ENCODE data around the gene CCNG2. TPM values are rescaled to one million over a fixed set of nuclear protein-coding genes. Genes with fewer than 3 reads are reported as not detected.

Gene CCNG2
- total and polyA plus RNA-seq, 2 of the 4 experiments (the other 2 are of a cell fraction) = 11.3 to 14.9 TPM

DNA sequence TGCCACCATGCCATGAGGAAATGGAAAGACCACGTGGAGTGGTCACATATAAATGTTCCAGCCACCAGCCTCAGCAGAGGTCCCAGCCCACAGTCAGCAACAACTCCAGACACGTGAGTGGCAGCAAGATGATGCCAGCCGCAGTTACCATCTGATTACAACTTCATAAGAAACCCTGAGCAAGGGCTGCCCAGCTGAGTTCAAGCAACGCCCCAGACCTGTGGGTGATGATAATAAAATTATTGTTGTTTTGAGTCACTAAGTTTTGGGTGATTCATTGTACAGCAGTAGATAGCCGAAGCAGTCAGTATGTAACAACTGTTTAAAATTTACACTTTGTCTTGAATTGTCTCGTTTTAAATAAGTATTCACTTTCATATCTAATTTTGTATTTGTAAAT, 5.8 kb upstream of the CCNG2 start:
- Histone ChIP-seq H3K36me3 (ENCODE audit: control insufficient read depth, insufficient read depth, low read length) (no peaks in the 10 kb centered on the region), H3K79me1 (ENCODE audit: low read depth in 1 of 2, low read length in 2 of 2) (no peaks in the 10 kb centered on the region), H4K5ac (ENCODE audit: low read depth, low read length) (no peak overlapping the region), H2BK120ac (ENCODE audit: low read depth, low read length) (no peak overlapping the region), H4K8ac (ENCODE audit: low read depth in 2 of 2, low read length in 2 of 2) (no peak overlapping the region), H2AK9ac (replicated peaks; ENCODE audit: low read depth, low read length, poor library complexity) (no peak overlapping the region), H2AFZ (replicated peaks; ENCODE audit: low read length, poor library complexity) (peak overlapping the region; percentile 9), H4K20me1 (ENCODE audit: insufficient read depth, low read length) (no peaks in the 10 kb centered on the region), H3K14ac (replicated peaks; ENCODE audit: low read depth, low read length) (no peak overlapping the region), H3K56ac (ENCODE audit: extremely low read depth, insufficient read depth, low read length) (no peak overlapping the region), H3K4me3 (ENCODE audit: insufficient read depth, low read depth, low read length) (no peak overlapping the region), H3K4me1 (ENCODE audit: control insufficient read depth, insufficient read depth, low read length) (no peaks in the 10 kb centered on the region), H3K27me3 (ENCODE audit: control insufficient read depth, insufficient read depth, low read length) (peaks cover 8% of the 10 kb centered on the region), H4K91ac (ENCODE audit: insufficient read depth, low read depth, low read length) (no peak overlapping the region), H3K27ac (ENCODE audit: insufficient read depth, low read length) (no peak overlapping the region), H2AK5ac (ENCODE audit: low read depth, low read length) (no peak overlapping the region), H3K18ac (ENCODE audit: low read depth, low read length) (no peak overlapping the region), H3K9me1 (ENCODE audit: insufficient read depth, low read length) (no peaks in the 10 kb centered on the region), H2BK5ac (ENCODE audit: low read depth, low read length, poor library complexity, severe bottlenecking) (no peak overlapping the region), H3K4ac (ENCODE audit: low read depth, low read length) (no peak overlapping the region), H3K23ac (ENCODE audit: low read depth, low read length) (no peak overlapping the region), H2BK20ac (ENCODE audit: low read depth, low read length) (no peak overlapping the region), H2BK15ac (ENCODE audit: low read depth, low read length) (no peak overlapping the region), H3K9ac (ENCODE audit: low read depth, low read length) (no peak overlapping the region), H3K4me2 (ENCODE audit: low read depth, low read length) (no peak overlapping the region), H3K9me3 (ENCODE audit: control insufficient read depth, insufficient read depth, low read length) (no peaks in the 10 kb centered on the region)
- no TSS peak for BruUV-seq (replicated peaks)
- in situ Hi-C loops (cut with MboI; ENCODE audit: low sequenced_read_pairs) (loop anchor here (25.0 kb wide), 1 partner anchor 389 kb away; no protein-coding TSS in a partner anchor), intact Hi-C loops (cut with micrococcal nuclease) (loop anchor here (5.0 kb wide), 1 partner anchor 54 kb away; no protein-coding TSS in a partner anchor), dilution Hi-C loops (cut with HindIII; ENCODE audit: low sequenced_read_pairs, unreplicated experiment) (no loop called here)
- no peak for DNase-seq
- no peak for TF ChIP-seq RCOR1 (IDR thresholded peaks at IDR 0.05; ENCODE audit: insufficient replicate concordance, low read length)
- TF ChIP-seq NFE2L2 (IDR thresholded peaks at IDR 0.05; ENCODE audit: low read depth, low read length) = no peak
- TF ChIP-seq CHD1 (IDR thresholded peaks at IDR 0.05; ENCODE audit: low read depth, low read length) = no peak
- TF ChIP-seq MAFK (IDR thresholded peaks at IDR 0.05; ENCODE audit: low read depth, low read length) = no peak
- no peak for TF ChIP-seq BHLHE40 (IDR thresholded peaks at IDR 0.05; ENCODE audit: low read depth, low read length)
- TF ChIP-seq POLR2A (IDR thresholded peaks at IDR 0.05; ENCODE audit: low read depth, low read length) = no peak
- no peak for TF ChIP-seq CEBPB (IDR thresholded peaks at IDR 0.05; ENCODE audit: low read depth, low read length)
- TF ChIP-seq, protein P1, sequence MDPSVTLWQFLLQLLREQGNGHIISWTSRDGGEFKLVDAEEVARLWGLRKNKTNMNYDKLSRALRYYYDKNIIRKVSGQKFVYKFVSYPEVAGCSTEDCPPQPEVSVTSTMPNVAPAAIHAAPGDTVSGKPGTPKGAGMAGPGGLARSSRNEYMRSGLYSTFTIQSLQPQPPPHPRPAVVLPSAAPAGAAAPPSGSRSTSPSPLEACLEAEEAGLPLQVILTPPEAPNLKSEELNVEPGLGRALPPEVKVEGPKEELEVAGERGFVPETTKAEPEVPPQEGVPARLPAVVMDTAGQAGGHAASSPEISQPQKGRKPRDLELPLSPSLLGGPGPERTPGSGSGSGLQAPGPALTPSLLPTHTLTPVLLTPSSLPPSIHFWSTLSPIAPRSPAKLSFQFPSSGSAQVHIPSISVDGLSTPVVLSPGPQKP (IDR thresholded peaks at IDR 0.05; ENCODE audit: borderline replicate concordance, low read depth, low read length) = no peak
- no peak for TF ChIP-seq MXI1 (IDR thresholded peaks at IDR 0.05; ENCODE audit: borderline replicate concordance, low read depth, low read length)
- TF ChIP-seq RFX5 (IDR thresholded peaks at IDR 0.05; ENCODE audit: low read depth, low read length) = no peak
- TF ChIP-seq SMC3 (IDR thresholded peaks at IDR 0.05; ENCODE audit: low read depth, low read length) = no peak
- TF ChIP-seq, protein P2, sequence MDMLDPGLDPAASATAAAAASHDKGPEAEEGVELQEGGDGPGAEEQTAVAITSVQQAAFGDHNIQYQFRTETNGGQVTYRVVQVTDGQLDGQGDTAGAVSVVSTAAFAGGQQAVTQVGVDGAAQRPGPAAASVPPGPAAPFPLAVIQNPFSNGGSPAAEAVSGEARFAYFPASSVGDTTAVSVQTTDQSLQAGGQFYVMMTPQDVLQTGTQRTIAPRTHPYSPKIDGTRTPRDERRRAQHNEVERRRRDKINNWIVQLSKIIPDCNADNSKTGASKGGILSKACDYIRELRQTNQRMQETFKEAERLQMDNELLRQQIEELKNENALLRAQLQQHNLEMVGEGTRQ (IDR thresholded peaks at IDR 0.05; ENCODE audit: low read depth, low read length) = no peak
- TF ChIP-seq, protein P3, sequence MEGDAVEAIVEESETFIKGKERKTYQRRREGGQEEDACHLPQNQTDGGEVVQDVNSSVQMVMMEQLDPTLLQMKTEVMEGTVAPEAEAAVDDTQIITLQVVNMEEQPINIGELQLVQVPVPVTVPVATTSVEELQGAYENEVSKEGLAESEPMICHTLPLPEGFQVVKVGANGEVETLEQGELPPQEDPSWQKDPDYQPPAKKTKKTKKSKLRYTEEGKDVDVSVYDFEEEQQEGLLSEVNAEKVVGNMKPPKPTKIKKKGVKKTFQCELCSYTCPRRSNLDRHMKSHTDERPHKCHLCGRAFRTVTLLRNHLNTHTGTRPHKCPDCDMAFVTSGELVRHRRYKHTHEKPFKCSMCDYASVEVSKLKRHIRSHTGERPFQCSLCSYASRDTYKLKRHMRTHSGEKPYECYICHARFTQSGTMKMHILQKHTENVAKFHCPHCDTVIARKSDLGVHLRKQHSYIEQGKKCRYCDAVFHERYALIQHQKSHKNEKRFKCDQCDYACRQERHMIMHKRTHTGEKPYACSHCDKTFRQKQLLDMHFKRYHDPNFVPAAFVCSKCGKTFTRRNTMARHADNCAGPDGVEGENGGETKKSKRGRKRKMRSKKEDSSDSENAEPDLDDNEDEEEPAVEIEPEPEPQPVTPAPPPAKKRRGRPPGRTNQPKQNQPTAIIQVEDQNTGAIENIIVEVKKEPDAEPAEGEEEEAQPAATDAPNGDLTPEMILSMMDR (conservative IDR thresholded peaks at IDR 0.05; ENCODE audit: low read depth, low read length) = no peak
- TF ChIP-seq FOS (IDR thresholded peaks at IDR 0.05; ENCODE audit: low read depth, low read length) = no peak
- no peak for TF ChIP-seq RAD21 (IDR thresholded peaks at IDR 0.05; ENCODE audit: low read length)
- TF ChIP-seq MAZ (IDR thresholded peaks at IDR 0.05; ENCODE audit: borderline replicate concordance, low read depth, low read length) = no peak
- POLR2A ChIA-PET (ENCODE audit: unreplicated experiment) = no interaction called here
- ATAC-seq (ENCODE audit: low read depth) = no peak
- CTCF ChIA-PET = no interaction called here
- no CpG with 5 or more reads among the region's 6 CpGs for WGBS, 2 experiments (ENCODE audit: extremely low coverage in 2 of 2, insufficient read length in 1 of 2)

All from IMR-90 (cell line).